ENCODE measurements around the gene SLC6A1. TPM values are rescaled to one million over a fixed set of nuclear protein-coding genes. Genes with fewer than 3 reads are reported as not detected.

Gene SLC6A1
- total and polyA plus RNA-seq, 2 of the 13 experiments (the other 11 are each of a cell fraction or from before 2014, with no cell fraction given) = not detected

- TF ChIP-seq, protein P1, sequence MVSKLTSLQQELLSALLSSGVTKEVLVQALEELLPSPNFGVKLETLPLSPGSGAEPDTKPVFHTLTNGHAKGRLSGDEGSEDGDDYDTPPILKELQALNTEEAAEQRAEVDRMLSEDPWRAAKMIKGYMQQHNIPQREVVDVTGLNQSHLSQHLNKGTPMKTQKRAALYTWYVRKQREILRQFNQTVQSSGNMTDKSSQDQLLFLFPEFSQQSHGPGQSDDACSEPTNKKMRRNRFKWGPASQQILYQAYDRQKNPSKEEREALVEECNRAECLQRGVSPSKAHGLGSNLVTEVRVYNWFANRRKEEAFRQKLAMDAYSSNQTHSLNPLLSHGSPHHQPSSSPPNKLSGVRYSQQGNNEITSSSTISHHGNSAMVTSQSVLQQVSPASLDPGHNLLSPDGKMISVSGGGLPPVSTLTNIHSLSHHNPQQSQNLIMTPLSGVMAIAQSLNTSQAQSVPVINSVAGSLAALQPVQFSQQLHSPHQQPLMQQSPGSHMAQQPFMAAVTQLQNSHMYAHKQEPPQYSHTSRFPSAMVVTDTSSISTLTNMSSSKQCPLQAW (CRISPR knock-in tag; IDR thresholded peaks at IDR 0.05) = peak; percentile 44
- TF ChIP-seq GFI1 (CRISPR knock-in tag; IDR thresholded peaks at IDR 0.05; ENCODE audit: borderline replicate concordance) (peak; percentile 89), SOX13 (IDR thresholded peaks at IDR 0.05) (no peak), SOX13 (CRISPR knock-in tag; conservative IDR thresholded peaks at IDR 0.05 in 1 of 2, IDR thresholded peaks at IDR 0.05 in 1 of 2) (peak in 1 of 2 experiments; percentile 45; a peak in 1 of 4 replicates), PAF1 (CRISPR knock-in tag; IDR thresholded peaks at IDR 0.05) (no peak), ZNF205 (CRISPR knock-in tag; IDR thresholded peaks at IDR 0.05) (no peak), KAT8 (CRISPR knock-in tag; IDR thresholded peaks at IDR 0.05) (peak; percentile 47; the same call in 1 of the 2 replicates), GLI4 (CRISPR knock-in tag; IDR thresholded peaks at IDR 0.05; ENCODE audit: borderline replicate concordance) (no peak), NR2F2 (IDR thresholded peaks at IDR 0.05; ENCODE audit: borderline replicate concordance, low read depth) (0 out of 2 replicates have a peak, but pooled peaks have one; percentile 11), ZNF234 (CRISPR knock-in tag; conservative IDR thresholded peaks at IDR 0.05) (no peak), MAFG (CRISPR knock-in tag; IDR thresholded peaks at IDR 0.05) (no peak), NR2F6 (IDR thresholded peaks at IDR 0.05) (no peak; the same call in 1 of the 2 replicates), NR2F6 (CRISPR knock-in tag; IDR thresholded peaks at IDR 0.05) (peak; percentile 47; the same call in 1 of the 2 replicates), CEBPB (IDR thresholded peaks at IDR 0.05; ENCODE audit: borderline replicate concordance, low read depth, low read length) (peak; percentile 57; the same call in 1 of the 2 replicates), ZNF460 (CRISPR knock-in tag; IDR thresholded peaks at IDR 0.05; ENCODE audit: borderline replicate concordance) (no peak), RBM39 (IDR thresholded peaks at IDR 0.05; ENCODE audit: low read depth, low read length, poor library complexity, severe bottlenecking) (no peak), CAMTA2 (CRISPR knock-in tag; IDR thresholded peaks at IDR 0.05; ENCODE audit: borderline replicate concordance) (no peak), ZNF550 (CRISPR knock-in tag; IDR thresholded peaks at IDR 0.05; ENCODE audit: borderline replicate concordance) (no peak), RARA (CRISPR knock-in tag; IDR thresholded peaks at IDR 0.05) (peak; percentile 54), GZF1 (CRISPR knock-in tag; IDR thresholded peaks at IDR 0.05) (no peak)
- TF ChIP-seq, protein P2, sequence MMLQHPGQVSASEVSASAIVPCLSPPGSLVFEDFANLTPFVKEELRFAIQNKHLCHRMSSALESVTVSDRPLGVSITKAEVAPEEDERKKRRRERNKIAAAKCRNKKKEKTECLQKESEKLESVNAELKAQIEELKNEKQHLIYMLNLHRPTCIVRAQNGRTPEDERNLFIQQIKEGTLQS (CRISPR knock-in tag; IDR thresholded peaks at IDR 0.05) = no peak
- TF ChIP-seq, protein P3, sequence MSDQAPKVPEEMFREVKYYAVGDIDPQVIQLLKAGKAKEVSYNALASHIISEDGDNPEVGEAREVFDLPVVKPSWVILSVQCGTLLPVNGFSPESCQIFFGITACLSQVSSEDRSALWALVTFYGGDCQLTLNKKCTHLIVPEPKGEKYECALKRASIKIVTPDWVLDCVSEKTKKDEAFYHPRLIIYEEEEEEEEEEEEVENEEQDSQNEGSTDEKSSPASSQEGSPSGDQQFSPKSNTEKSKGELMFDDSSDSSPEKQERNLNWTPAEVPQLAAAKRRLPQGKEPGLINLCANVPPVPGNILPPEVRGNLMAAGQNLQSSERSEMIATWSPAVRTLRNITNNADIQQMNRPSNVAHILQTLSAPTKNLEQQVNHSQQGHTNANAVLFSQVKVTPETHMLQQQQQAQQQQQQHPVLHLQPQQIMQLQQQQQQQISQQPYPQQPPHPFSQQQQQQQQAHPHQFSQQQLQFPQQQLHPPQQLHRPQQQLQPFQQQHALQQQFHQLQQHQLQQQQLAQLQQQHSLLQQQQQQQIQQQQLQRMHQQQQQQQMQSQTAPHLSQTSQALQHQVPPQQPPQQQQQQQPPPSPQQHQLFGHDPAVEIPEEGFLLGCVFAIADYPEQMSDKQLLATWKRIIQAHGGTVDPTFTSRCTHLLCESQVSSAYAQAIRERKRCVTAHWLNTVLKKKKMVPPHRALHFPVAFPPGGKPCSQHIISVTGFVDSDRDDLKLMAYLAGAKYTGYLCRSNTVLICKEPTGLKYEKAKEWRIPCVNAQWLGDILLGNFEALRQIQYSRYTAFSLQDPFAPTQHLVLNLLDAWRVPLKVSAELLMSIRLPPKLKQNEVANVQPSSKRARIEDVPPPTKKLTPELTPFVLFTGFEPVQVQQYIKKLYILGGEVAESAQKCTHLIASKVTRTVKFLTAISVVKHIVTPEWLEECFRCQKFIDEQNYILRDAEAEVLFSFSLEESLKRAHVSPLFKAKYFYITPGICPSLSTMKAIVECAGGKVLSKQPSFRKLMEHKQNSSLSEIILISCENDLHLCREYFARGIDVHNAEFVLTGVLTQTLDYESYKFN (CRISPR knock-in tag; conservative IDR thresholded peaks at IDR 0.05) = peak; percentile 72
- TF ChIP-seq, protein P4, sequence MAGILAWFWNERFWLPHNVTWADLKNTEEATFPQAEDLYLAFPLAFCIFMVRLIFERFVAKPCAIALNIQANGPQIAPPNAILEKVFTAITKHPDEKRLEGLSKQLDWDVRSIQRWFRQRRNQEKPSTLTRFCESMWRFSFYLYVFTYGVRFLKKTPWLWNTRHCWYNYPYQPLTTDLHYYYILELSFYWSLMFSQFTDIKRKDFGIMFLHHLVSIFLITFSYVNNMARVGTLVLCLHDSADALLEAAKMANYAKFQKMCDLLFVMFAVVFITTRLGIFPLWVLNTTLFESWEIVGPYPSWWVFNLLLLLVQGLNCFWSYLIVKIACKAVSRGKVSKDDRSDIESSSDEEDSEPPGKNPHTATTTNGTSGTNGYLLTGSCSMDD (CRISPR knock-in tag; IDR thresholded peaks at IDR 0.05) = no peak
- TF ChIP-seq, protein P5, sequence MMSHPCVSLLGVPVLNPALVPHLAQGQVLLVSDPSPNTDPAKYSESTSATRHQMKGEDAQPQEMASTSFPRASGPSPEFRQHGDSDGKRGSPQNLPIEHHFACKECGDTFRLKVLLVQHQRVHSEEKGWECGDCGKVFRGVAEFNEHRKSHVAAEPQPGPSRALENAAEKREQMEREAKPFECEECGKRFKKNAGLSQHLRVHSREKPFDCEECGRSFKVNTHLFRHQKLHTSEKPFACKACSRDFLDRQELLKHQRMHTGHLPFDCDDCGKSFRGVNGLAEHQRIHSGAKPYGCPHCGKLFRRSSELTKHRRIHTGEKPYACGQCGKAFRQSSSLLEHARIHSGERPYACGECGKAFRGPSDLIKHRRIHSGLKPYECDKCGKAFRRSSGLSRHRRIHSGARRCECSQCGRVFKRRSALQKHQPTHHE (CRISPR knock-in tag; IDR thresholded peaks at IDR 0.05; ENCODE audit: borderline replicate concordance) = no peak
Measured at GRCh38 chr3:11002371-11002807, 9.8 kb downstream of the SLC6A1 start (continued).

Data from HepG2 (cell line).